Measurements from ENCODE around the gene NGRN. TPM values are rescaled to one million over a fixed set of nuclear protein-coding genes. Genes with fewer than 3 reads are reported as not detected.
"Not testable (repeated sequence)": the region's sequence is repeated elsewhere in the genome, so short reads cannot be mapped to it uniquely, and the experiment has no call there.

The NGRN gene
- total RNA-seq, 1 experiment from 2014 or later = 137 TPM

DNA sequence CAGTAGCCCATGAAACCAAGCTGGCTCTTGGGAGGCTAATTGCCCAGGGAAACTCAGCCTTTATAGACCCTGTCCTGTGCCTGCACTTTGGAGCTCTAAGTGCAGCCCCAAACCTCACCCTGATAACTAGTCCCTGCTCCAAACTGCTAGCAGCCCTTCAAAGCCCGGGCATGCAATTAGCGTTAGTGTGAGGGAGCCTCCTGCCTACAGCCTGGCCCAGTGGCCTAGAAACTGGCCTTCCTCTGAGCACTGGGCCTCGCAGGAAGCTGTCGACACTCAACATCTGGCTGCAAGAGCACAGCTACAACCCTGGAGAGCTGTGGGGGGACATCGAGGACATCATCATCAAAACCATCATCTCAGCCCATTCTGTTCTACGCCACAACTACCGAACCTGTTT is 7.7 kb upstream of the NGRN start:
- BruUV-seq (replicated peaks) = no TSS peak
- intact Hi-C loops (cut with micrococcal nuclease; ENCODE audit: unreplicated experiment) = no loop called here
- CTCF ChIA-PET = no interaction called here
- TF ChIP-seq POLR2AphosphoS5 (IDR thresholded peaks at IDR 0.05; ENCODE audit: low read depth, low read length) = no peak
- DNase-seq (ENCODE audit: low read depth, low spot score) = no peak
- POLR2A ChIA-PET = no interaction called here
- H3K27me3 ChIP-seq (ENCODE audit: control insufficient read depth, insufficient read depth, low read length) = no peaks in the 10 kb centered on the region
- H3K4me1 ChIP-seq (ENCODE audit: control insufficient read depth, insufficient read depth, low read length) = no peaks in the 10 kb centered on the region
- no peaks in the 10 kb centered on the region for H3K9me3 ChIP-seq (ENCODE audit: control insufficient read depth, insufficient read depth, low read depth, low read length)
- H3K27ac ChIP-seq (ENCODE audit: low read length) = no peak overlapping the region
- in situ Hi-C loops (cut with HindIII; ENCODE audit: low pct_unique_long_range_greater_than_20kb, low sequenced_read_pairs) = no loop called here
- no peak overlapping the region for H3K4me3 ChIP-seq (ENCODE audit: low read depth in 2 of 2, low read length in 2 of 2)
- H3K36me3 ChIP-seq (ENCODE audit: control insufficient read depth, insufficient read depth, low read length) = no peaks in the 10 kb centered on the region
- ATAC-seq = no peak

DNA sequence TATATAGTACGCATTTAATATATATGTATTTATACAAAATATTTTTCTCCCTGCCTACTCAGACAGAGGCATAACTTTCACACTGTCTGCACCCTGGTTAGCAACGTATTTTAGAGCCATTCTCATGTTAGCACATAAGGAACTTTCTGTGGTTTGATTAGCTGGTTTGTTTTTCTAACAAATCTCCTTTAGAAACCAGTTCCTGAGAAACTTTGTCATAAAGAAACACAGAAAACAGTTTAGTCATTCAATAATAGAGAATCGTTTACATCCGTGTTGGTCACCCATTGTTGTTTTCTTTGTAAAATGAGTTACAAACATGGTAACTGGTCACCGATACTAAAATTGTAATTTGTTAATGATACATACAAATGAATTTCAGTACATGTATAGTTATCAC is 5.9 kb upstream of the NGRN start:
- ChIA-PET POLR2A (no interaction called here), CTCF (no interaction called here)
- Histone ChIP-seq H3K9me3 (ENCODE audit: control insufficient read depth, insufficient read depth, low read depth, low read length) (no peaks in the 10 kb centered on the region), H3K4me3 (ENCODE audit: low read depth in 2 of 2, low read length in 2 of 2) (no peak overlapping the region), H3K27me3 (ENCODE audit: control insufficient read depth, insufficient read depth, low read length) (no peaks in the 10 kb centered on the region), H3K36me3 (ENCODE audit: control insufficient read depth, insufficient read depth, low read length) (no peaks in the 10 kb centered on the region), H3K4me1 (ENCODE audit: control insufficient read depth, insufficient read depth, low read length) (peaks cover 2% of the 10 kb centered on the region), H3K27ac (ENCODE audit: low read length) (no peak overlapping the region)
- intact Hi-C loops (cut with micrococcal nuclease; ENCODE audit: unreplicated experiment) (no loop called here), in situ Hi-C loops (cut with HindIII; ENCODE audit: low pct_unique_long_range_greater_than_20kb, low sequenced_read_pairs) (no loop called here)
- ATAC-seq (no peak), DNase-seq (ENCODE audit: low read depth, low spot score) (no peak)
- TF ChIP-seq, protein P1, sequence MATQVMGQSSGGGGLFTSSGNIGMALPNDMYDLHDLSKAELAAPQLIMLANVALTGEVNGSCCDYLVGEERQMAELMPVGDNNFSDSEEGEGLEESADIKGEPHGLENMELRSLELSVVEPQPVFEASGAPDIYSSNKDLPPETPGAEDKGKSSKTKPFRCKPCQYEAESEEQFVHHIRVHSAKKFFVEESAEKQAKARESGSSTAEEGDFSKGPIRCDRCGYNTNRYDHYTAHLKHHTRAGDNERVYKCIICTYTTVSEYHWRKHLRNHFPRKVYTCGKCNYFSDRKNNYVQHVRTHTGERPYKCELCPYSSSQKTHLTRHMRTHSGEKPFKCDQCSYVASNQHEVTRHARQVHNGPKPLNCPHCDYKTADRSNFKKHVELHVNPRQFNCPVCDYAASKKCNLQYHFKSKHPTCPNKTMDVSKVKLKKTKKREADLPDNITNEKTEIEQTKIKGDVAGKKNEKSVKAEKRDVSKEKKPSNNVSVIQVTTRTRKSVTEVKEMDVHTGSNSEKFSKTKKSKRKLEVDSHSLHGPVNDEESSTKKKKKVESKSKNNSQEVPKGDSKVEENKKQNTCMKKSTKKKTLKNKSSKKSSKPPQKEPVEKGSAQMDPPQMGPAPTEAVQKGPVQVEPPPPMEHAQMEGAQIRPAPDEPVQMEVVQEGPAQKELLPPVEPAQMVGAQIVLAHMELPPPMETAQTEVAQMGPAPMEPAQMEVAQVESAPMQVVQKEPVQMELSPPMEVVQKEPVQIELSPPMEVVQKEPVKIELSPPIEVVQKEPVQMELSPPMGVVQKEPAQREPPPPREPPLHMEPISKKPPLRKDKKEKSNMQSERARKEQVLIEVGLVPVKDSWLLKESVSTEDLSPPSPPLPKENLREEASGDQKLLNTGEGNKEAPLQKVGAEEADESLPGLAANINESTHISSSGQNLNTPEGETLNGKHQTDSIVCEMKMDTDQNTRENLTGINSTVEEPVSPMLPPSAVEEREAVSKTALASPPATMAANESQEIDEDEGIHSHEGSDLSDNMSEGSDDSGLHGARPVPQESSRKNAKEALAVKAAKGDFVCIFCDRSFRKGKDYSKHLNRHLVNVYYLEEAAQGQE (IDR thresholded peaks at IDR 0.05; ENCODE audit: insufficient read depth in 1 of 2, low read depth in 2 of 2, low read length in 1 of 2) = no peak
- TF ChIP-seq, protein P2, sequence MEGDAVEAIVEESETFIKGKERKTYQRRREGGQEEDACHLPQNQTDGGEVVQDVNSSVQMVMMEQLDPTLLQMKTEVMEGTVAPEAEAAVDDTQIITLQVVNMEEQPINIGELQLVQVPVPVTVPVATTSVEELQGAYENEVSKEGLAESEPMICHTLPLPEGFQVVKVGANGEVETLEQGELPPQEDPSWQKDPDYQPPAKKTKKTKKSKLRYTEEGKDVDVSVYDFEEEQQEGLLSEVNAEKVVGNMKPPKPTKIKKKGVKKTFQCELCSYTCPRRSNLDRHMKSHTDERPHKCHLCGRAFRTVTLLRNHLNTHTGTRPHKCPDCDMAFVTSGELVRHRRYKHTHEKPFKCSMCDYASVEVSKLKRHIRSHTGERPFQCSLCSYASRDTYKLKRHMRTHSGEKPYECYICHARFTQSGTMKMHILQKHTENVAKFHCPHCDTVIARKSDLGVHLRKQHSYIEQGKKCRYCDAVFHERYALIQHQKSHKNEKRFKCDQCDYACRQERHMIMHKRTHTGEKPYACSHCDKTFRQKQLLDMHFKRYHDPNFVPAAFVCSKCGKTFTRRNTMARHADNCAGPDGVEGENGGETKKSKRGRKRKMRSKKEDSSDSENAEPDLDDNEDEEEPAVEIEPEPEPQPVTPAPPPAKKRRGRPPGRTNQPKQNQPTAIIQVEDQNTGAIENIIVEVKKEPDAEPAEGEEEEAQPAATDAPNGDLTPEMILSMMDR (IDR thresholded peaks at IDR 0.05) = no peak
- TF ChIP-seq TCF7L2 (IDR thresholded peaks at IDR 0.05; ENCODE audit: low read depth, low read length) (no peak), SIN3A (IDR thresholded peaks at IDR 0.05; ENCODE audit: borderline replicate concordance, insufficient read depth, low read depth, low read length) (no peak), POLR2AphosphoS5 (IDR thresholded peaks at IDR 0.05; ENCODE audit: low read depth, low read length) (no peak)
- no TSS peak for BruUV-seq (replicated peaks)

DNA sequence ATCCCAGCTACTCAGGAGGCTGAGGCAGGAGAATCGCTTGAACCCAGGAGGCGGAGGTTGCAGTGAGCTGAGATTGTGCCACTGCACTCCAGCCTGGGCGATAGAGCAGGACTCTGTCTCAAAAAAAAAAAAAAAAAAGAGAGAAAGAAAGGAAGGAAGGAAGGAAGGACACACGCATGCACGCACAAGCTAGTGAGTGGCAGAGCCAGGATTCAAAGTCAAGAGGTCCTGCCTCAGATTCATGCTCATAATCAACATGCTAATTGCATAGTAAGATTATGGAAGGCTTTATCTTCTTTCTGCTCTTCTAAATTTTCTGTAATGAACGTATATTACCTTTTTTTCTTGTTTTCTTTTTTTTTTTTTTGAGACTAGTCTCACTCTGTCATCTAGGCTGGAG is 4.7 kb upstream of the NGRN start:
- ATAC-seq; H3K9me3 ChIP-seq (ENCODE audit: control insufficient read depth, insufficient read depth, low read depth, low read length); in situ Hi-C loops (cut with HindIII; ENCODE audit: low pct_unique_long_range_greater_than_20kb, low sequenced_read_pairs); H3K4me3 ChIP-seq (ENCODE audit: low read depth in 2 of 2, low read length in 2 of 2); H3K36me3 ChIP-seq (ENCODE audit: control insufficient read depth, insufficient read depth, low read length); intact Hi-C loops (cut with micrococcal nuclease; ENCODE audit: unreplicated experiment); H3K4me1 ChIP-seq (ENCODE audit: control insufficient read depth, insufficient read depth, low read length); BruUV-seq (replicated peaks); H3K27me3 ChIP-seq (ENCODE audit: control insufficient read depth, insufficient read depth, low read length); H3K27ac ChIP-seq (ENCODE audit: low read length); POLR2A ChIA-PET; DNase-seq (ENCODE audit: low read depth, low spot score): not testable (repeated sequence)
- CTCF ChIA-PET = interaction anchor here (0.7 kb wide), 1 partner anchor 1083 kb away, joined by 5 read pairs; no protein-coding TSS in a partner anchor

Data from Panc1 (cell line).